GM12864 (cell line): Measurements from ENCODE around the gene PAPSS2.

Experiments
- DNase-seq: peaks from one replicate; pipeline ENCODE4 v3.0.0-alpha.2; 2011; ENCODE audit warnings: low read depth
- H3K4me3 ChIP-seq: 2 replicates; pipeline ENCODE4 v1.5.1; 2011; ENCODE audit warnings: mild to moderate bottlenecking, low read depth, low read length, control low read depth
- TF ChIP-seq, protein P1 (sequence below): IDR thresholded peaks from 2 replicates; pipeline ENCODE4 v1.5.1; 2011; ENCODE audit warnings: low read depth, mild to moderate bottlenecking, moderate library complexity, low read length, control low read depth, inconsistent platforms; ENCODE audit errors: missing control alignments

Gene PAPSS2

DNA sequence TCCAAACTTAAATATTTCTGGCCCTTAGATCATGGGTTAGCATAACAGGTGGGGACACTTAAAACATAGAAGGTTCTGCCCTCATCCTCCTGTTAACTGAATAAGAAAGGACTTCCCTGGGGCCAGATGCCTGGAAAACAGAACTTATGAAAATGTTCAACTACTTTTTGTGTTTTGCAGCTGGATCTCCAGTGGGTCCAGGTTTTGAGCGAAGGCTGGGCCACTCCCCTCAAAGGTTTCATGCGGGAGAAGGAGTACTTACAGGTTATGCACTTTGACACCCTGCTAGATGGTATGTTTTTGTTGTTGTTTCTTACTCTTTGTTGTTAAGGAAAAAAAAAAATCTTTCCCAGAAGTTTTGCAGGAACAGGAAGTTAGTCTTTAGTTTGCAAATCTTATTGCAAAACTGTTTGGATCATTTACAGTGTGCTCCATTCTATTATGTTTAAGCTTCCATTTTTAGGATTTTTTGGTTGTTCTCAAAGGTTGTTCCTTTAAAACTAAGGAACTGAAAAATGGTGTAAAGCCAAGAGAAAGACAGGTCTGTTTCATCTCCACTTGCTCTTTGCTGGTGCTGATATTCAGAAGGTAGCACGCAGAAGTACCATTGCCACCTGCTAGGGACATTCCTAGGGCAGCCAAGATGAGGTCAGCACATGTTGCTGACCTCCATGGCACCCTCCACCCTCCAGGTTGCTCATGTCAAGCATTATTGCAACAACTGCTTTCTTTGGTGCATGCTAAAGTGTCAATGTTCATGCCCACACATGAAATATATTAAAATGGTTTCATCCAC, 56.1 kb downstream of the PAPSS2 start:
- H3K4me3 ChIP-seq: no peak overlapping the region
- no peak for DNase-seq
- TF ChIP-seq, protein P1, sequence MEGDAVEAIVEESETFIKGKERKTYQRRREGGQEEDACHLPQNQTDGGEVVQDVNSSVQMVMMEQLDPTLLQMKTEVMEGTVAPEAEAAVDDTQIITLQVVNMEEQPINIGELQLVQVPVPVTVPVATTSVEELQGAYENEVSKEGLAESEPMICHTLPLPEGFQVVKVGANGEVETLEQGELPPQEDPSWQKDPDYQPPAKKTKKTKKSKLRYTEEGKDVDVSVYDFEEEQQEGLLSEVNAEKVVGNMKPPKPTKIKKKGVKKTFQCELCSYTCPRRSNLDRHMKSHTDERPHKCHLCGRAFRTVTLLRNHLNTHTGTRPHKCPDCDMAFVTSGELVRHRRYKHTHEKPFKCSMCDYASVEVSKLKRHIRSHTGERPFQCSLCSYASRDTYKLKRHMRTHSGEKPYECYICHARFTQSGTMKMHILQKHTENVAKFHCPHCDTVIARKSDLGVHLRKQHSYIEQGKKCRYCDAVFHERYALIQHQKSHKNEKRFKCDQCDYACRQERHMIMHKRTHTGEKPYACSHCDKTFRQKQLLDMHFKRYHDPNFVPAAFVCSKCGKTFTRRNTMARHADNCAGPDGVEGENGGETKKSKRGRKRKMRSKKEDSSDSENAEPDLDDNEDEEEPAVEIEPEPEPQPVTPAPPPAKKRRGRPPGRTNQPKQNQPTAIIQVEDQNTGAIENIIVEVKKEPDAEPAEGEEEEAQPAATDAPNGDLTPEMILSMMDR: no peak

DNA sequence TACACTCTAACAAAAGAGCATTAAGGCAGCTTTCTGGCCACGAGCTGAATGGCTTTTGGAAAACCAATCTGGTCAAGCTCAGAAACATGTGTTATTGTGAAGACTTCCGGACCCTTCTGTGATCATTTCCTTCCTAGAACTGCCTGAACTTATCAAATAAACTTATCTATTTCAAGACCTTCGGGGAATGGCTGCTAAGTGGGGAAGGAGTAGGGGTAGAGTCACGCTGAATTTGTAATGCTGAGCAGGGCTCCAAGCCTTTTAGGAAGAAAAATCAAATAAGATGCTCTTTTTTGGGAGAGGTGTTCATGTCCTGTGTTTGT, 56.6 kb downstream of the PAPSS2 start:
- H3K4me3 ChIP-seq: no peak overlapping the region
- DNase-seq: no peak
- TF ChIP-seq, protein P1: no peak

DNA sequence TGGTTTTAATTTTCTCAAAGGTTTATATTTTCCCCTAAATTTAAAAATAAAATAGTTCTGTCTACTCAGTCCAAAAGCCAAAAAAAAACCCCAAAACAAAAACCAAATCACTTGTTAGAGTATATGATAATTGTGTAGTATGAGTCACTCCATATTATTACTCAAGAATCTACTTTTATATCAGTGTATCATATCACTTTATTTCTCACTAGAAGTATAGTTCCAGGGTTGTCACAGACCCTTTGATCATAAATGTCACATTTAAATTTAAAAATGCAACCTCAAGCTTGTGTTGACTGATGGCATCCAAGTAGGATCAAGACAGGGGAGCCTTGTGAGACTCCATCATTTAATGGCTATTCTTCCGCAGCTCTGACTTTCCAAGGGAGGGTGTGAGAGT, 61.0 kb downstream of the PAPSS2 start:
- H3K4me3 ChIP-seq: no peak overlapping the region

DNA sequence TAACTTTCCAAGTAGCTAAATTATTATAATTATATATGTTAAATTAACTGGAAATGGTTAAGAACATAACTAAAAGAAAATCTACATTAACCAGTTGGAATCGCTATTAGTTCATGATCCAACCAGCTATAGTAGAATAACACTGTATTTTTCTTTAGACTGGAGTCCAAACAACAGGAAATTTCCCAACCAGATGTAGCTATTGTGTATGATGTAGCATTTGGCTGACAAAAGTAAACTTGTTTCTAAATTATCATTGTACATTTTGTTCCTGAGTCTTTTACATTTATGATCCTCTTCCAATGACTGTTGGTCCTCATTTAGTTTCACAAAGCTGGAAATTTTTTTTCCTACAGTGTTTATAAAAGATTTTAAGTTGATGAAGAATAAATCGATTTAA, 62.1 kb downstream of the PAPSS2 start:
- TF ChIP-seq, protein P1: no peak
- H3K4me3 ChIP-seq: no peak overlapping the region
- no peak for DNase-seq

More for the DNA sequence above, 61.0 kb downstream of the PAPSS2 start:
- TF ChIP-seq, protein P1: no peak
- no peak for DNase-seq

DNA sequence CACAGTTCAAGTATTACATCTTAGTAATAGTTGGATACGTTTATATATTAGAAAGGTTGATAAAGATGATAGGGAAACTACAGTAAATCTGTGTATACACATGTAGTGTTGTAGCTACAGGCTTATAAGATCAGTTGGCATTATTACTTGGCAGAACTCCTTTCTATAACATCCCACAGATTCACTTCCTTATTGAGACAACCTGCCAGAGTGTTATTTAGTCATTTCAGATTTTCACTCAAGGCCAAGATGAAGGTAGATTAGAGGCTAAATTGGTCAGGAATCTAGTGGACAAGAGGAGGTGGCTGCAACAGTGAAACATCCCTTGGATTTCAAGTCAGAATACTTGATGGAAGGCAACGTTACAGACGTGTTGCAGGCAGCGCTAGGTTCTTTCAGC, 63.0 kb downstream of the PAPSS2 start:
- H3K4me3 ChIP-seq: no peak overlapping the region
- no peak for DNase-seq
- TF ChIP-seq, protein P1: no peak

DNA sequence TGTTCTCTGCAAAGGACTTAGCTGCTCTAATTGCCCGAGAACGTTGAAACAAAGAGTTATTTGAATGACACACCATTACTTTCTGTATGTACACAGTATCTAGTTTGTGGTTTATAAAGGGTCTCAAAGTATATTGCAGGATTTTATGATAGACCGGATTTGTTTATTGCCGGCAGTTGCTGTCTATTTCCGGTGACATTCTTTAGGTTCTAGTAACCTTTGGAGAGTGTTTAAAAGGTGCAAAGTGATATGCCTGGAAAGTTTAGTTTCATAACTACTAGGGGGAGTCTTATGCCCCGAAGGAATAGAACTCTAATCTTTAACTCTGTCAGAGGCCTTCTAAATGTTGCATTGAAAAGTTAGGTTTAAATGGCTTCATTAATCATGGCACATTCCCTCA, 63.8 kb downstream of the PAPSS2 start:
- TF ChIP-seq, protein P1: no peak
- no peak for DNase-seq

DNA sequence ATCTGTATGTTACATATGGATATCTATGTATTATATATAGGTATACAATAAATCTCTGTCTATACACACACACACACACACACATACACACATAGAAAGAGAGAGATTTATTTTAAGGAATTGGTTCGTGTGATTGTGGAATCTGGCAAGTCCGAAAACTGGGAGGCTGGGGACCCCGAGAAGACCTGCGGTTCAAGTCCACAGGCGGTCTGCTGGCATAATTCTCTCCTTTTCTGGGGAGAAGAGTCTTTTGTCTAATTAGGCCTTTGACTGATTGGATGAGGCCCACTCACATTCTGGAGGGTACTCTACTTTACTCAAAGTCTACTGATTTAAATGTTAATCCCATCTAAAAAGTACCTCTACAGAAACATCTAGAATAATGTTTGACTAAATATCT, 65.1 kb downstream of the PAPSS2 start:
- TF ChIP-seq, protein P1: no peak
- no peak overlapping the region for H3K4me3 ChIP-seq
- DNase-seq: no peak

More for the DNA sequence above, 63.8 kb downstream of the PAPSS2 start:
- no peak overlapping the region for H3K4me3 ChIP-seq
